Transverse colon (tissue), 4 donors: ENCODE data around the gene PMCH. TPM values are rescaled to one million over a fixed set of nuclear protein-coding genes. Genes with fewer than 3 reads are reported as not detected.
"Not testable (repeated sequence)": the region's sequence is repeated elsewhere in the genome, so short reads cannot be mapped to it uniquely, and the experiment has no call there.

Experiments used
- DNase-seq: peaks from one replicate; pipeline ENCODE4 v3.0.0-alpha.2; 2019
- H3K27ac ChIP-seq, 4 donors: fragments of 200-600 bp; sonication (generic); 2 replicates each; pipeline ENCODE4 v1.5.1; 2016 to 2018; ENCODE audit warnings: inconsistent platforms in 4 of 4
- H3K27me3 ChIP-seq: fragments of 200-600 bp; sonication (generic); 2 replicates; pipeline ENCODE4 v1.5.1; 2017; ENCODE audit warnings: inconsistent platforms
- H3K36me3 ChIP-seq, 4 donors: fragments of 200-600 bp; sonication (generic); 2 replicates each; pipeline ENCODE4 v1.5.1; 2017 to 2019; ENCODE audit warnings: inconsistent platforms in 4 of 4
- H3K4me1 ChIP-seq, 4 donors: fragments of 200-600 bp; sonication (generic); 2 replicates each; pipeline ENCODE4 v1.5.1; 2017 to 2020; ENCODE audit warnings: inconsistent platforms in 4 of 4
- H3K4me3 ChIP-seq, 4 donors: fragments of 200-600 bp; sonication (generic); 1 replicate in 1 of 4; 2 replicates in 3 of 4; pipeline versions ENCODE4 v1.5.1 to v1.6.1; 2017 to 2019; ENCODE audit warnings: inconsistent platforms in 4 of 4
- H3K9me3 ChIP-seq, 2 donors: fragments of 200-600 bp; sonication (generic); 2 replicates each; pipeline ENCODE4 v1.5.1; 2017 to 2019; ENCODE audit warnings: inconsistent platforms in 2 of 2
- EP300 ChIP-seq: sonication (generic); formaldehyde crosslinking; IDR thresholded peaks from one replicate; pipeline ENCODE4 v1.6.1; 2017; ENCODE audit warnings: antibody characterized with exemption, low read depth
- POLR2A ChIP-seq: fragments of 450-650 bp; IDR thresholded peaks from one replicate; pipeline ENCODE4 v1.6.1; 2016; ENCODE audit warnings: antibody characterized with exemption, mild to moderate bottlenecking, moderate library complexity
- POLR2AphosphoS5 ChIP-seq, 3 donors: sonication (generic); formaldehyde crosslinking; IDR thresholded peaks; one replicate each; pipeline ENCODE4 v1.6.1; 2016; ENCODE audit warnings: antibody characterized with exemption in 3 of 3
- WGBS, 2 donors: methylation state at CpG; one replicate each; pipeline ENCODE4 v1.1.5; 2018; ENCODE audit warnings: low coverage in 1 of 2; 5-methylcytosine and 5-hydroxymethylcytosine counted together
- in situ Hi-C, 4 donors: fragments of 200-750 bp; cut with MboI; loops; one replicate each; pipeline versions ENCODE4 v1.15.0 to v1.15.1; 2017; ENCODE audit warnings: low sequenced_read_pairs in 3 of 4, low pct_ligation_motif_present in 1 of 4, low pct_unique_long_range_greater_than_20kb in 1 of 4
- intact Hi-C: fragments of 100-400 bp; cut with DNase I; formaldehyde crosslinking; loops from one replicate; pipeline ENCODE4 v1.15.1; 2023; ENCODE audit warnings: low total_unique reads
- small RNA-seq, 4 donors: library from RNA; depleted of rRNA; stranded (forward); fragments of <200 nt; gene quantifications; one replicate each; pipeline ENCODE3, GENCODE V24; 2016
- total RNA-seq, 4 donors: library from RNA; depleted of rRNA; stranded (reverse); fragments of >200 nt; gene quantifications; one replicate each; pipeline ENCODE4 v1.1.0, GENCODE V29; 2016
- TF ChIP-seq, protein P1 (sequence below), 5 experiments: fragments of 200-600 bp in 3 of 5; fragments of 450-650 bp in 2 of 5; sonication (generic) in 3 of 5; IDR thresholded peaks; 1 replicate in 2 of 5; 2 replicates in 3 of 5; pipeline ENCODE4 v1.5.1; 2016 to 2017; ENCODE audit warnings: antibody characterized with exemption in 5 of 5, inconsistent platforms in 3 of 5, mild to moderate bottlenecking in 2 of 5, moderate library complexity in 1 of 5

PMCH gene
- total RNA-seq, 4 donors from 2014 or later: not detected

DNA sequence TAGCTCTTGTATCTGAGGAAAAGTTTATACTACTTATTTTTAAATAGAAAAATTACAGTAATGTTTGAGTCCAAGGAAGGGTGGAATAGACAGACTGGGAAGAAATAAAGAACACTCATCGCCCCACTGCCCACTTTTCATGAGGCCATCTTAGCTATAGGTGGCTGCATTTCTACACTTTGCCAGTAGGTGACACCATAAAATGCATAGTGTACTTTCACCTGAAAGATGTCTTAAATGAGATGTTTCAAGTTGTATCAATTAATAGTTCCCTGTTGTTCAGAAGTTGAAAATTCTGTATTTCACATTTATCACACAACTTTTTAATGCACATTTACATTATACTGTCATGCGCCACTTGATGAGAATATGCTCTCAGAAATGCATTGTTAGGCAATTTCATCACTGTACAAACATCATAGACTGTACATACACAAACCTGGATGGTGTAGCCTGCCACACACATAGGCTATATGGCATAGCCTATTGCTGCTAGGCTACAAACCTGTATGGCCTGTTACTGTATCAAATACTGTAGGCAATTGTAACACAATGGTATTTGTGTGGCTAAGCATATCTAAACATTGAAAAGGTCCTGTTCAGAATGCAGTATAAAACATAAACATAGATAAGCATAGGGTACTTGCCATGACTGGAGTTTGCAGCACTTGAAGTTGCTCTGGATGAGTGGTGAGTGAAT, 27.6 kb downstream of the PMCH start:
- Histone ChIP-seq H3K9me3 (no peaks in the 10 kb centered on the region), H3K4me3 (no peak overlapping the region), H3K27me3 (no peaks in the 10 kb centered on the region), H3K36me3 (no peaks in the 10 kb centered on the region), H3K4me1 (no peaks in the 10 kb centered on the region), H3K27ac (no peak overlapping the region)
- 95 to 100% methylated on average over 2 of the region's 2 CpGs for WGBS, 2 donors
- no peak for TF ChIP-seq EP300
- no peak for TF ChIP-seq POLR2AphosphoS5 (IDR thresholded peaks at IDR 0.05)
- TF ChIP-seq, protein P1, sequence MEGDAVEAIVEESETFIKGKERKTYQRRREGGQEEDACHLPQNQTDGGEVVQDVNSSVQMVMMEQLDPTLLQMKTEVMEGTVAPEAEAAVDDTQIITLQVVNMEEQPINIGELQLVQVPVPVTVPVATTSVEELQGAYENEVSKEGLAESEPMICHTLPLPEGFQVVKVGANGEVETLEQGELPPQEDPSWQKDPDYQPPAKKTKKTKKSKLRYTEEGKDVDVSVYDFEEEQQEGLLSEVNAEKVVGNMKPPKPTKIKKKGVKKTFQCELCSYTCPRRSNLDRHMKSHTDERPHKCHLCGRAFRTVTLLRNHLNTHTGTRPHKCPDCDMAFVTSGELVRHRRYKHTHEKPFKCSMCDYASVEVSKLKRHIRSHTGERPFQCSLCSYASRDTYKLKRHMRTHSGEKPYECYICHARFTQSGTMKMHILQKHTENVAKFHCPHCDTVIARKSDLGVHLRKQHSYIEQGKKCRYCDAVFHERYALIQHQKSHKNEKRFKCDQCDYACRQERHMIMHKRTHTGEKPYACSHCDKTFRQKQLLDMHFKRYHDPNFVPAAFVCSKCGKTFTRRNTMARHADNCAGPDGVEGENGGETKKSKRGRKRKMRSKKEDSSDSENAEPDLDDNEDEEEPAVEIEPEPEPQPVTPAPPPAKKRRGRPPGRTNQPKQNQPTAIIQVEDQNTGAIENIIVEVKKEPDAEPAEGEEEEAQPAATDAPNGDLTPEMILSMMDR (IDR thresholded peaks at IDR 0.05): peak; percentile 38 to 62 (median 49)
- TF ChIP-seq POLR2A: no peak
- DNase-seq: no peak
- in situ Hi-C loops: no loop called here
- intact Hi-C loops: no loop called here

DNA sequence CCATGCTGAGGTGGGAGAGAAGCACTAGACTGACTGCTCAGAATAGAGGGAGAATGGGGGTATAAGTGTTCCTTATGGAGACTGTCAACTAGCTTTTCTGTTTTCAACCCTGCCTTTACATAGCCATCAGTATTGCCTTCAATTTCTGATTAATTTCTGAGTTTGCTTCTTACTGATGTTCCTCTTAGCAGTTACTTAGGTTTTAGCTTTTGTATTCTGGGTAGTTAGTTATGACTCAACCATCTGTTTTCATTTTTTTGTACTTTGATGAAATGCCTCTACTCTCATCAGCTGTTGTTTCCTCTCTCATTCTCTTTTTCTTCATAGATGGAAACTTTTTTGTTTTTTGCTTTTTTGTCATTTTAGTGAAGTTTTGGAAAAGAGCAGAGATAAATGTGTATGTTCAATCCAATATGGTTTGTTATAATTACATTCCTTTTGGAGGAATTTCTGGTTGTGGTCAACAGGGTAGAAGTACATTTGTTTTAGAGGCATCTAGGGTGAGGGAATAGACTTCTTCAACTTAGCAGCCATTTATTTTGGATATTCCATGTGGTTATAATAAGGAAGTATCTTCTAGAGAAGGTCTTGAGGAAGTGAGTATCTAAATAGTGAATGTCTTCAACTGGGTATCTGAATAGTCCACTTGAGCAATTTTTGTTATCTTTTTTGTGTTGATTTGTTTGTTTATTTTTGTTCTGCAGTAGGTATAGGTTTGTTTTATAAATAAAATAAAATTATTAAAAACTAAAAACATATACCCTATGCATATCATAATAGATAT, 29.6 kb downstream of the PMCH start:
- intact Hi-C loops: no loop called here
- TF ChIP-seq EP300: no peak
- TF ChIP-seq POLR2AphosphoS5 (IDR thresholded peaks at IDR 0.05): no peak
- TF ChIP-seq, protein P1 (IDR thresholded peaks at IDR 0.05): no peak
- TF ChIP-seq POLR2A: no peak
- no peaks in the 10 kb centered on the region for H3K9me3 ChIP-seq
- no peak for DNase-seq
- no peaks in the 10 kb centered on the region for H3K4me1 ChIP-seq
- H3K27ac ChIP-seq: no peak overlapping the region
- in situ Hi-C loops: no loop called here
- no peaks in the 10 kb centered on the region for H3K36me3 ChIP-seq
- no peaks in the 10 kb centered on the region for H3K27me3 ChIP-seq
- H3K4me3 ChIP-seq: no peak overlapping the region

DNA sequence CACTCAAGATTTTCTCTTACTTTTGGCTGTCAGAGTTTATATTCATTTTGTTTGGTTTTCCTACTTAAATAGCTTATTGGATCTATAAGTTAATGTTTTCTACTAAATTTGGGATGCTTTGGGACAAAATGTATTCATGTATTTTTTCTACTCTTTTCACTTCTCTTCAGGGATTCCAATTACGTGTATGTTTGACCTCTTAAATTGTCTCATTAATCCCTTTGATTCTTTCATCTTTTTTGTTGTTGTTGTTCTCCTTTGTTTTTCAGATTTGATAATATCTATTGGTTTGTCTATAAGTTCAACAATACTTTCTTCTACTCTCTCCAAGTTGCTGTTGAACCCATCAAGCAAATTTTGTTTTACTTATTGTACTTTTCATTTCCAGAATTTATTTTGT, 34.2 kb downstream of the PMCH start:
- H3K27me3 ChIP-seq: no peaks in the 10 kb centered on the region
- 95% methylated on average over 1 of the region's 1 CpG for WGBS, 2 donors
- H3K9me3 ChIP-seq: no peaks in the 10 kb centered on the region
- intact Hi-C loops: no loop called here
- H3K4me3 ChIP-seq: no peak overlapping the region
- H3K4me1 ChIP-seq: no peaks in the 10 kb centered on the region
- in situ Hi-C loops: no loop called here
- H3K36me3 ChIP-seq: no peaks in the 10 kb centered on the region
- H3K27ac ChIP-seq: no peak overlapping the region
- no peak for DNase-seq
- TF ChIP-seq EP300: no peak
- no peak for TF ChIP-seq POLR2AphosphoS5 (IDR thresholded peaks at IDR 0.05)
- no peak for TF ChIP-seq POLR2A
- TF ChIP-seq, protein P1 (IDR thresholded peaks at IDR 0.05): no peak

DNA sequence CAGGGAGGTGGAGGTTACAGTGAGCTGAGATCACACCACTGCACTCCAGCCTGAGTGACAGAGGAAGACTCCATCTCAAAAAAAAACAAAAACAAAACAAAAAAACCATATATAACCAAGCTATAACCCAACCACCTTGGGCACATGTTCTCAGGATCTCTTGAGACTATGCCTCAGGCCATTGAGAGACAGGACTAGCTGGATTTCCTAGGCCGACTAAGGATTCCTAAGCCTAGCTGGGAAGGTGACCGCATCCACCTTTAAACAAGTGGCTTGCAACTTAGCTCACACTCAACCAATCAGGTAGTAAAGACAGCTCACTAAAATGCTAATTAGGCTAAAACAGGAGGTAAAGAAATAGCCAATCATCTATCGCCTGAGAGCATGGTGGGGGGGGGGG, 42.4 kb downstream of the PMCH start:
- H3K4me1 ChIP-seq, H3K27me3 ChIP-seq, intact Hi-C loops, H3K9me3 ChIP-seq, in situ Hi-C loops, H3K27ac ChIP-seq, H3K4me3 ChIP-seq, H3K36me3 ChIP-seq, DNase-seq: not testable (repeated sequence)
- 96 to 100% methylated on average over 2 to 3 of the region's 3 CpGs for WGBS, 2 donors

DNA sequence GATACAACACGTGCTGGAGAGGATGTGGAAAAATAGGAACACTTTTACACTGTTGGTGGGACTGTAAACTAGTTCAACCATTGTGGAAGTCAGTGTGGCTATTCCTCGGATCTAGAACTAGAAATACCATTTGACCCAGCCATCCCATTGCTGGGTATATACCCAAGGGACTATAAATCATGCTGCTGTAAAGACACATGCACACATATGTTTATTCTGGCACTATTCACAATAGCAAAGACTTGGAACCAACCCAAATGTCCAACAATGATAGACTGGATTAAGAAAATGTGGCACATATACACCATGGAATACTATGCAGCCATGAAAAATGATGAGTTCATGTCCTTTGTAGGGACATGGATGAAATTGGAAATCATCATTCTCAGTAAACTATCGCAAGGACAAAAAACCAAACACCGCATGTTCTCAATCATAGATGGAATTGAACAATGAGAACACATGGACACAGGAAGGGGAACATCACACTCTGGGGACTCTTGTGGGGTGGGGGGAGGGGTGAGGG, 50.5 kb downstream of the PMCH start:
- H3K4me3 ChIP-seq, H3K36me3 ChIP-seq, intact Hi-C loops, H3K4me1 ChIP-seq, in situ Hi-C loops, H3K27ac ChIP-seq, H3K27me3 ChIP-seq, DNase-seq, H3K9me3 ChIP-seq: not testable (repeated sequence)
- 92 to 99% methylated on average over 3 to 4 of the region's 4 CpGs for WGBS, 2 donors

Small RNAs within 50 kb of the gene (small RNA-seq; reads per million reads assigned to genes)
- 0 reads per million in 4 donors for gene RN7SL793P

Other genes with a start within 250 kb of the PMCH start
- gene WASHC3, start 135.8 kb downstream of the PMCH start, total RNA-seq: 10 to 100 TPM; 18.7 to 78.6 (median 52.3) TPM
- 10 to 100 TPM in 2 of 4 donors, 1 to 10 TPM in 2; 2.6 to 19.3 (median 10.2) TPM for gene NUP37, start 77.7 kb downstream of the PMCH start, total RNA-seq
- 1 to 10 TPM; 1.2 to 4.1 (median 2.4) TPM for gene PARPBP, start 77.7 kb downstream of the PMCH start, total RNA-seq